Stimulated activated CD8-positive, alpha-beta memory T cell treated with anti-CD3 and anti-CD28 coated beads, Interleukin-7, amount 100 ng/mL, for 24 hours (primary cell): ENCODE results near the gene C1orf198.

ENCODE experiments used
- DNase-seq: peaks from one replicate; pipeline ENCODE4 v3.0.0-alpha.2; 2020; ENCODE audit warnings: low read depth

Gene C1orf198

DNA sequence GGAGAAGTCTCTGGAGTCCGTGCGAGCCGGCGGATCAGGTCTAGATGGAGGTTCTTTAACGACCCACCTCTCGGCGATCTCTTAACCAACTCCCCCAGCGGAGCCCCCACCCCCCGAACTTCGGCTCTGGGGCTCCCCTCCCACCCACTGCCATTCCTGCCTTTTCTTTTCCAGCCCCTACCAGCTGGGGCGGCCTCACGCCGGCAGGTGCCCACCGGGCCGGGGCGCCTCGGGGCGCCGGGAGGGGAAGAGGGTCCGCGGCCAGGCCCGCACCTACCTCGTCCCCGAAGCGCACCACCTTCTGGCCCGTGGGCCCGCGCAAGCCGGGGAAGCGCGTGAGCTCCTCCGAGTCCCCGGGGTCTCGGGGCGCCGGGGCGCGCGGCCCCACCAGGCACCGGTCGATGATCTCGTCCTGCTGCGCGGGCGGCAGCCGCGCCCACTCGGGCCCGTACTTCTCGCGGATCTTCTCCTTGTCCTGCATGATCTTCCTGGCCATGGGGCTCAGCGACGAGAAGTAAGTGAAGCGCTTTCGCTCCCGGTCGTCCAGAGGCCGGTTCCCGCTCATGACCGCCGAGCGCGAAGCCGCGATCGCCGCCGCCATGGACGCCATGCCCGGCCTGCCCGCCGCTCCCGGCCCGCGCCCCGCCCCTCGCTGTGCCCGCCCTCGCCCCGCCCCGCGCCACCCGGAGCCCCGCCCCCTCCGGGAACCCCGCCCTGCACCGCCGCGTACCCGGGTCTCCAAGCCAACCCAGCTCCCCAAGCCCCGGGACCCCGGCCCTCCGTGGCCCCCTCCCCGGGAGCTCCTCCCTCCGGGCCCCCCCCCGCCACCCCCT, at the start of gene C1orf198:
TSS of gene C1orf198 (minus strand) at position 619 of the 833 bp plus-strand sequence. CDS start at position 610, 9 bp downstream.
- peak; percentile 53 for DNase-seq

- DNase-seq: peak; percentile 34
Measured at GRCh38 chr1:230917284-230918135, 49.2 kb upstream of the C1orf198 start.

DNA sequence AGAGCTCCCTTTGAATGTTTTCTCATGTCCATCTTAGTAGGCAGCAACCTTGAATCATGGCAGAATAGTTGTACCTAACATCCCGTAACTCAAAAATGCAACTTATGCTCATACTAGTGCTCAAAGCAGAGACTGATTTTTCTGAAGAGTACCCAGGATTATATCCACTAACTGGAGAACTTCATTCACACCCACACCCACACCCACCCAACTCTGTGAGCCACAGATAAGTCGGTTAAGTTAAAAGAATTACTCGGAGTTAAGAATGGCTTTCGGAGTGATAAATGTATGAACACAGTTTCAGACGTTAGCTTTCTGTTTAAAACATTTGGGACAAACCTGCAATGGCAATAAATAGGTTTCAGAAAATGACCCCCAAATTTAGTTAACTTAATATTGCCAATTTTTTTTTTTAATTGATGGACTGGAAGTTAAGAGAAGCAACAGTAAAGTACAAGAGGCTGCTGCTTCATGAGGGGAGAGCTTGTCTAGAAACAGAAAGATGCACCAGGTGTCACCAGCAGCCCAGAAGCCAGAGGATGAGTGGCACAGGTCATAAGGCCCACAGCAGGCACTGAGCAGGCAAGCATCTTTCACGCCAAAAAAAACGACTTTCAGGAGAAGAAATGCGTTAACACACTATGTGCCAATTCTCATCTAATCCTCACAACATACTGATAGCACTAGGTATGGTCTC, 48.4 kb upstream of the C1orf198 start:
- no peak for DNase-seq

GRCh38 chr1:230915078-230915477, 46.8 kb upstream of the C1orf198 start:
- DNase-seq: no peak

GRCh38 chr1:230913496-230913895, 45.2 kb upstream of the C1orf198 start:
- DNase-seq: no peak

DNA sequence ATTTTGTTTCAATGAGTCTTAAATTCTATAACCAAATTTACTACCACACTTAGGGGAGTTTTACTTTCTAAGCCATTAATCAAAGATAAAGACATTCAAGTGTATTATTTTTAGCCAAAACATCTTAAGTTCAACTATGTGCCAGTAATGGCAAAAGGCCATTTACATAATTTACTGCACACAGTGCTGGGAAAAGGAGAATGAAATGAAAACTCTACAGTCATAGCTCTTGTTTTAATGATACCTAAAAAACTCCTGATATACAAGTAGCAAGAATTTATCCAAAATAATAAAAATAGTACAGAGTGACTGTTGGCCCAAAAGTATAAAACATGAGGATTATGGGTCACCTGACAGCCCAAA, 42.4 kb upstream of the C1orf198 start:
- no peak for DNase-seq

GRCh38 chr1:230909974-230910754, 41.8 kb upstream of the C1orf198 start:
- DNase-seq: no peak

GRCh38 chr1:230907472-230908205, 39.3 kb upstream of the C1orf198 start:
- DNase-seq: no peak

DNA sequence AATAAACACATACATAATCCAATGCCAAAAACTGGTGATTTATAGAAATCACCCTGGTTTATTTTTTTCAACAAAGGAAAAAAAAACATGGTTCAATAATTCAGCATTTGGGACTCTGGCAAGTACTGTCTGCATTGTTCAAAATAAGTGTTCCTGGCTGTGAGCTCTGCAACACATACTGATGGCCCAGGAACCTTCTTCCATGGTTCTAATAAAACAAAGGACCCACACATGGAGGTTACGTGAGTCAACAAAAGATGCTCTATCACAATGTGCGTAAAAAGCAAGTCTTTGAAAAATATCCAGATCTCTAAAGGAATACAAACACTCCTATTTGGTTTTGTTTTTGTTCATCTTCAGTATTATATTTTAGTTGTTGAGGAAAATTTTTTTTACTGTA, 37.9 kb upstream of the C1orf198 start:
- no peak for DNase-seq

DNA sequence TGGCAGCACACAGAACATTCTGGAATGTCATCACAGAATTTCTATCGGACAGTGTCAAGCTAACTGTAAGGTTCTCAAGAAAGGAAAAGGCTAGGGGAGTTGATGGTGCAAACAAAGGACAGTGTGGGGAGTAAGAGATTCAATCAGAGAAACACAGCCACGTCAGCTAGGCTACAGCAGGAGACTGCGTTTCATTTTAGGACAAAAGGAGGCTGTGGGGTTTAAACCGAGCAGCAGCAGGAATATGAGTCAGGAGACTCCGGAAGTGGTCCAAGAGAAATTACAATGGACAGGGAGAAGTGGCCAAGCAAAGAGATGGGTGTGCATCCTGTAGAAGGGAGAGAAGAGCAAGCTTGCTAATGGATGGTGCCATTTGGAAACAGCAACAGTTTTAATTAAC, 37.4 kb upstream of the C1orf198 start:
- DNase-seq: no peak

DNA sequence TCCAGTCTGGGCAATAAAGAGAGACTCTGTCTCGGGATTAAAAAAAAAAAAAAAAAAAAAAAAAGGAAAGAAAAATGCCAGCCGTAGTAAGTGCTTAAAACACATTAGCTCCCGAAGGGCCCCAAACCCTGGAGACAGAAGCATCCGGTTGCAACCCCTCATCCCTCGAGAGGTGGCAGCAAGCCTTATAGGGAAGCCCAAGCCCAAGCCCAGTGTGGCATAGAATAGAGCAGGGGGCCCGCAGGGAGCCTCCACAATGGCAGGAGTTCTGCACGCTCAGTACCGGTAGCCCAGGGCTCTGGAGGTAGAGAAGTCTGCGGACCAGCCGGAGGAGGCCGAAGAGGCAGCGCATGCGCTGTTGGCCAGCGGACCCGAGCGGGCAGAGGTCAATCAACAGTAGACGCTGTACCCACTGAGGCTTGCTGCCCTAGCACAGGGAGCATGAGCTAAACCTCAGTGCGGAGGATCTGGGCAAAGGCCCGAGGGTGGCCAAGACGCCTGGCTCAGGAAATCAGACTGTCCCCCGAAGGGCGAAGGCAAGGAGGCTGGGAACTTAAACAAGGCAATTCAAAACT, 34.1 kb upstream of the C1orf198 start:
- DNase-seq: no peak

- no peak for DNase-seq
Measured at GRCh38 chr1:230901671-230902070, 33.4 kb upstream of the C1orf198 start.

GRCh38 chr1:230900984-230901383, 32.7 kb upstream of the C1orf198 start:
- no peak for DNase-seq

- DNase-seq: no peak
Measured at GRCh38 chr1:230899841-230900251, 31.5 kb upstream of the C1orf198 start.

DNA sequence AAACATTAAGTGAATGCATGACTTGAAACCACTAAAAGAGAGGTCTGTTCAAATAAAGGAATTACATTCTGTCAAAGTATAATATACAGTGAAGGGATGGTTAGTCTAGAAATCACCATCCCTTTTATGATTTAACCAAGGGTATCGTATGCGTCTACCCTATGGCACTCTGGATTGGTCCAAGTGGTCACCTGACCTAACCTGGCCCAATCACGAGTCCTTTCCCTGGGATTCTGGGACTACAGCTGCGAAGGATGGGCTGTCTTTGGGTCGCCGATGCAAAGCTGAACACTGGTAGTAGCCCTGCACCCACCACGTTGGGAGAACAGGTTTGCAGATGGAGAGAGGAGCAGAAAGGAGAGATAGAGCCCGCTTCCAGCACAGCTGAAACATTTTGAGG, 30.4 kb upstream of the C1orf198 start:
- DNase-seq: no peak

GRCh38 chr1:230898144-230898543, 29.8 kb upstream of the C1orf198 start:
- no peak for DNase-seq

- DNase-seq: no peak
Measured at GRCh38 chr1:230896779-230897178, 28.5 kb upstream of the C1orf198 start.

DNA sequence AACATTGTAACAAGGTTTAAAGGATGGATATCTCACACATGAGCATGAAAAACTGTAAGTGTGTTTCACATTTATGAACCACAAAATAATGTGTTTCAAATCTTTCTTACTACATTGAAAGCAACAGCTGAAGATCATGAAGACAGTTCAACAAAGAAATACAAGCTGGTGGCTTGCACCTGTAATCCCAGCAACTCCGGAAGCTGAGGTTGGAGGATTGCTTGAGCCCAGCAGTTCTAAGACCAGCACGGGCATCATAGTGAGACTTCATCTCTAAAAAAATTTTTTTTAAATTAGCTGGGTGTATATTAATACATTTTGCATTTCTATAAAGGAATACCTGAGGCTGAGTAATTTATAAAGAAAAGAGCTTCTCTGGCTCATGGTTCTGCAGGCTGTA, 27.1 kb upstream of the C1orf198 start:
- DNase-seq: no peak

DNA sequence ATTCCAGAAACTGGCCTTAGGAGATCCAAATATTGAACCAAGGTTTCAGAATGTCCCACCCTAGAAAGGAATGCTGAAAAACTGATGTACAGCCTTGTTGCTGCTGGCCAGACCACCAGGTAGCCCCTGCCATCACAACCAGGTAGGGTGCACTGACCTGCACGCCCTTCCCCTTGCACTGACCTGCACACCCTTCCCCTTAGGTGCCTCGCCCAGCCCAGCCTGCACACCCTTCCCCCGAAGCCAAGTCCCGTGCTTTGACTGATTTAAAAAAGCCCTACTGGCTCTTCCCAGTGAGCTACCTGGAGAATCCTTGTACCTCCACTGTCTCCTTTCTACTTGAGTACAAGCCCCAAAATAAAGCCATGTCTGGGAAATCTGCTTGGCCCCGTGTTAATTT, 26.3 kb upstream of the C1orf198 start:
- DNase-seq: no peak

- no peak for DNase-seq
Measured at GRCh38 chr1:230894032-230894431, 25.7 kb upstream of the C1orf198 start.

DNA sequence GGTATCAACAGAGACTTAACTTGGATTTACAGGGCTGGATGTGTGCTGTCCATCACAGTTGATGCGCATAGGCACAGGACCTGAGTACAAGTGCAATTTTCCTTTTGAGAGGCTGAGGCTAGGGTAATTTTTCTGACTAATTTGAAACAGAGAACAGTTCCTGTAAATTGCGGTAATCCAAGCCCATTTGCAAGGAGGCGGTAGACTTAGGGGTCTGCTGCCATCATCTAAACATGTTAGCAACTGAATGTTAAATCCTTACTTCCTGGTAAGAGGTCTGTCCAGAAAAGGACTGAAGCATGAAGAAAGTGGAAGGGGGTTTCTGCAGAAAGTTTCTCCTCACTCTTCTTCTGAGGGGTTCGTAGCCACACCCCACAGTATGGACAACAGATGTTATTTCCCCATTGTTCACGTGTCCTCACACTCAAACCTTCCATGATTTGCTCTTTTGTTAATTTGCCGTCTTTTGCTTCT, 23.7 kb upstream of the C1orf198 start:
- DNase-seq: no peak
